A549 (cell line): ENCODE results near the gene CCDC9. TPM values are rescaled to one million over a fixed set of nuclear protein-coding genes. Genes with fewer than 3 reads are reported as not detected.
A peak's percentile ranks its signal among the peaks of the same experiment; 100 is the strongest.

Experiments used
- ATAC-seq, 2 experiments: fragments of 200-7000 bp in 1 of 2; fragments of >200 bp in 1 of 2; cut with Nextera tagmentation in 1 of 2; cut with Tn5 transposase in 1 of 2; 3 replicates each; pipeline versions ENCODE4 v1.8.0 to v1.9.1; 2018 to 2020; ENCODE audit warnings: mild to moderate bottlenecking in 1 of 2, moderate library complexity in 1 of 2
- CTCF ChIA-PET: fragments of 300-600 bp; sonication (Branson Sonifier 250); formaldehyde crosslinking; extraction: SDS; loops from one replicate; lab custom pipeline; 2021; ENCODE audit warnings: antibody characterized with exemption, inconsistent platforms; lab: Yijun Ruan, JAX
- POLR2A ChIA-PET: fragments of 350-600 bp; formaldehyde crosslinking; extraction: SDS; loops from one replicate; lab custom pipeline; 2021; ENCODE audit warnings: antibody characterized with exemption, inconsistent platforms; lab: Yijun Ruan, JAX
- DNase-seq, 2 experiments: peaks; one replicate each; pipeline versions ENCODE4 v3.0.0 to v3.0.0-alpha.2; 2011 to 2016; ENCODE audit warnings: low read depth in 1 of 2, low spot score in 1 of 2
- FAIRE-seq: peaks from 2 replicates; lab custom pipeline; 2011; peaks lifted over from hg19 to GRCh38; lab: Jason Lieb, UNC
- H3K27ac ChIP-seq, 2 experiments: fragments of >200 bp; sonication (Bioruptor Twin); formaldehyde crosslinking; 3 replicates each; pipeline ENCODE4 v1.5.1; 2016 to 2017
- H3K4me1 ChIP-seq: fragments of >200 bp; sonication (Bioruptor Twin); formaldehyde crosslinking; 3 replicates; pipeline ENCODE4 v1.6.1; 2016
- H3K4me2 ChIP-seq: fragments of >200 bp; sonication (Bioruptor Twin); formaldehyde crosslinking; 3 replicates; pipeline ENCODE4 v1.6.1; 2016
- H3K4me3 ChIP-seq: fragments of >200 bp; sonication (Bioruptor Twin); formaldehyde crosslinking; 3 replicates; pipeline ENCODE4 v1.5.1; 2016
- H3K9me3 ChIP-seq: fragments of >200 bp; sonication (Bioruptor Twin); formaldehyde crosslinking; 3 replicates; pipeline ENCODE4 v1.6.1; 2016
- CBX8 ChIP-seq: fragments of 200-600 bp; sonication (generic); IDR thresholded peaks from 2 replicates; pipeline ENCODE4 v1.6.1; 2016
- CEBPB ChIP-seq, 2 experiments: fragments of >200 bp in 1 of 2; sonication (Bioruptor Twin) in 1 of 2; formaldehyde crosslinking in 1 of 2; IDR thresholded peaks; 2 replicates each; pipeline ENCODE4 v1.6.1; 2012 to 2016
- EHF ChIP-seq: fragments of 250-450 bp; sonication (Bioruptor Pico); IDR thresholded peaks from 2 replicates; pipeline ENCODE4 v1.5.0; 2020; ENCODE audit warnings: mild to moderate bottlenecking
- ESRRA ChIP-seq: fragments of 150-350 bp; IDR thresholded peaks from 2 replicates; pipeline ENCODE4 v1.6.1; 2014; ENCODE audit warnings: mild to moderate bottlenecking, low read length, borderline replicate concordance
- FOSL2 ChIP-seq, 2 experiments: fragments of 450-650 bp in 1 of 2; fragments of >200 bp in 1 of 2; sonication (Bioruptor Twin) in 1 of 2; formaldehyde crosslinking; IDR thresholded peaks; 2 replicates each; pipeline versions ENCODE4 v1.5.0 to v1.6.1; 2016 to 2020; ENCODE audit warnings: mild to moderate bottlenecking in 1 of 2, moderate library complexity in 1 of 2
- HOXA7 ChIP-seq: fragments of 250-450 bp; sonication (Bioruptor Pico); IDR thresholded peaks from 2 replicates; pipeline ENCODE4 v1.5.0; 2020; ENCODE audit warnings: mild to moderate bottlenecking, moderate library complexity
- JUN ChIP-seq, 2 experiments: fragments of >200 bp; sonication (Bioruptor Twin); formaldehyde crosslinking; IDR thresholded peaks; 2 replicates in 1 of 2; 3 replicates in 1 of 2; pipeline ENCODE4 v1.6.1; 2016 to 2017
- JUNB ChIP-seq: fragments of >200 bp; sonication (Bioruptor Twin); formaldehyde crosslinking; IDR thresholded peaks from 2 replicates; pipeline ENCODE4 v1.6.1; 2016
- MAFK ChIP-seq: fragments of 450-650 bp; IDR thresholded peaks from 2 replicates; pipeline ENCODE4 v1.6.1; 2014; ENCODE audit not compliant: partially characterized antibody
- MYC ChIP-seq: IDR thresholded peaks from 2 replicates; pipeline ENCODE4 v1.6.1; 2012; ENCODE audit warnings: mild to moderate bottlenecking, inconsistent platforms, low read length, improper control_type of control experiment, borderline replicate concordance
- NPAS2 ChIP-seq: fragments of 250-450 bp; sonication (Bioruptor Pico); IDR thresholded peaks from 2 replicates; pipeline ENCODE4 v1.8.0; 2022; ENCODE audit warnings: mild to moderate bottlenecking, moderate library complexity, borderline replicate concordance
- PBX3 ChIP-seq: IDR thresholded peaks from 2 replicates; pipeline ENCODE4 v1.6.1; 2012
- POLR2A ChIP-seq: IDR thresholded peaks from 2 replicates; pipeline ENCODE4 v1.6.1; 2012; ENCODE audit warnings: mild to moderate bottlenecking, low read length
- POLR2AphosphoS2 ChIP-seq: conservative IDR thresholded peaks from 2 replicates; pipeline ENCODE4 v1.6.1; 2012; ENCODE audit warnings: low read length, improper control_type of control experiment, inconsistent platforms
- RAD21 ChIP-seq, 2 experiments: fragments of >200 bp in 1 of 2; sonication (Bioruptor Twin) in 1 of 2; formaldehyde crosslinking in 1 of 2; IDR thresholded peaks in 1 of 2; conservative IDR thresholded peaks in 1 of 2; 2 replicates in 1 of 2; 3 replicates in 1 of 2; pipeline ENCODE4 v1.6.1; 2012 to 2018; ENCODE audit warnings: inconsistent platforms in 1 of 2
- RCOR1 ChIP-seq: fragments of 150-350 bp; IDR thresholded peaks from 2 replicates; pipeline ENCODE4 v1.6.1; 2014; ENCODE audit warnings: antibody characterized with exemption, low read length, low read depth
- RNF2 ChIP-seq: fragments of 200-600 bp; sonication (generic); IDR thresholded peaks from 2 replicates; pipeline ENCODE4 v1.6.1; 2016; ENCODE audit warnings: low read depth, mild to moderate bottlenecking, antibody characterized with exemption, moderate library complexity, borderline replicate concordance
- TFCP2L1 ChIP-seq: fragments of 250-450 bp; sonication (Bioruptor Pico); IDR thresholded peaks from 2 replicates; pipeline ENCODE4 v1.5.0; 2021; ENCODE audit warnings: mild to moderate bottlenecking
- ZFP36 ChIP-seq: fragments of 450-650 bp; IDR thresholded peaks from 2 replicates; pipeline ENCODE4 v1.6.1; 2014; ENCODE audit warnings: borderline replicate concordance; ENCODE audit not compliant: partially characterized antibody
- WGBS: methylation state at CpG from one replicate; pipeline ENCODE4 v1.1.6; 2017; ENCODE audit errors: missing lambda C conversion rate; 5-methylcytosine and 5-hydroxymethylcytosine counted together
- polyA plus RNA-seq, 4 experiments: library from polyadenylated mRNA; depleted of rRNA in 3 of 4; stranded (reverse); fragments of >200 nt; fragmentation: RNase III in 1 of 4; extraction: RNeasy Plus Mini Kit Qiagen cat#74134 plus additional on column Dnase treatment in 1 of 4; gene quantifications; 2 replicates in 3 of 4; 3 replicates in 1 of 4; pipeline ENCODE4 v1.2.3, GENCODE V29; 2011 to 2017
- TF ChIP-seq, protein P1 (sequence below): fragments of 200-600 bp; sonication (generic); IDR thresholded peaks from 2 replicates; pipeline ENCODE4 v1.6.1; 2016; ENCODE audit warnings: antibody characterized with exemption, mild to moderate bottlenecking, moderate library complexity
- TF ChIP-seq, protein P2 (sequence below): fragments of 450-650 bp; IDR thresholded peaks from 2 replicates; pipeline ENCODE4 v1.6.1; 2014; ENCODE audit warnings: antibody characterized with exemption

The CCDC9 gene
- polyA plus RNA-seq, 2 of the 4 experiments (the other 2 are of a cell fraction) = 9.4 to 24.6 TPM

GRCh38 chr19:47253467-47253881 is 2.9 kb upstream of the CCDC9 start:
- no peak for ATAC-seq
- H3K4me3 ChIP-seq = no peak overlapping the region
- WGBS = 32% methylated on average over 3 of the region's 3 CpGs

GRCh38 chr19:47253970-47254369 is 2.4 kb upstream of the CCDC9 start:
- H3K4me2 ChIP-seq = peak overlapping the region; percentile 45
- no peak for ATAC-seq
- peak overlapping the region; percentile 37 to 74; a peak in 4 of 6 replicates for H3K27ac ChIP-seq
- 93% methylated on average over 5 of the region's 5 CpGs for WGBS
- H3K4me1 ChIP-seq = peaks cover 40% of the 10 kb centered on the region
- no peak for DNase-seq
- TF ChIP-seq RCOR1 (no peak), TFCP2L1 (no peak), ESRRA (no peak), CEBPB (IDR thresholded peaks at IDR 0.05) (no peak), JUNB (no peak)
- no peak overlapping the region for H3K4me3 ChIP-seq
- H3K9me3 ChIP-seq = no peaks in the 10 kb centered on the region
- ChIA-PET CTCF (interaction anchor here (0.5 to 16.0 kb wide), 7 partner anchors 8 to 240 kb away, joined by 3 to 893 read pairs (median 4); no protein-coding TSS in a partner anchor), POLR2A (interaction anchor here (0.9 to 5.8 kb wide), 2 partner anchors 10 to 20 kb away, joined by 3 to 57 read pairs; no protein-coding TSS in a partner anchor)
- FAIRE-seq = no peak

More at GRCh38 chr19:47253467-47253881, 2.9 kb upstream of the CCDC9 start:
- Histone ChIP-seq H3K27ac (peak overlapping the region; percentile 37 to 74; a peak in 5 of 6 replicates), H3K9me3 (no peaks in the 10 kb centered on the region), H3K4me2 (peak overlapping the region; percentile 45), H3K4me1 (peaks cover 35% of the 10 kb centered on the region)
- DNase-seq = peak in 1 of 2 experiments; percentile 68
- no peak for FAIRE-seq
- CTCF ChIA-PET = interaction anchor here (0.6 to 16.0 kb wide), 8 partner anchors 8 to 240 kb away, joined by 3 to 893 read pairs (median 4); no protein-coding TSS in a partner anchor
- POLR2A ChIA-PET = interaction anchor here (0.9 to 5.8 kb wide), 2 partner anchors 10 to 21 kb away, joined by 3 to 57 read pairs; no protein-coding TSS in a partner anchor
- TF ChIP-seq FOSL2 (IDR thresholded peaks at IDR 0.05) (no peak), FOSL2 (CRISPR knock-in tag; IDR thresholded peaks at IDR 0.05) (peak; percentile 80), EHF (no peak)

GRCh38 chr19:47256693-47257410 is 527 bp downstream of the CCDC9 start:
- Histone ChIP-seq H3K27ac (peak overlapping the region; percentile 91 to 92), H3K4me2 (peak overlapping the region; percentile 91; the same call in 1 of the 3 replicates), H3K9me3 (no peaks in the 10 kb centered on the region), H3K4me3 (peak overlapping the region; percentile 61), H3K4me1 (peaks cover 30% of the 10 kb centered on the region)
- FAIRE-seq (peak; percentile 46), ATAC-seq (peak; percentile 71 to 85), DNase-seq (peak; percentile 99 to 100)
- WGBS = 1% methylated on average over 25 of the region's 52 CpGs
- TF ChIP-seq, protein P1, sequence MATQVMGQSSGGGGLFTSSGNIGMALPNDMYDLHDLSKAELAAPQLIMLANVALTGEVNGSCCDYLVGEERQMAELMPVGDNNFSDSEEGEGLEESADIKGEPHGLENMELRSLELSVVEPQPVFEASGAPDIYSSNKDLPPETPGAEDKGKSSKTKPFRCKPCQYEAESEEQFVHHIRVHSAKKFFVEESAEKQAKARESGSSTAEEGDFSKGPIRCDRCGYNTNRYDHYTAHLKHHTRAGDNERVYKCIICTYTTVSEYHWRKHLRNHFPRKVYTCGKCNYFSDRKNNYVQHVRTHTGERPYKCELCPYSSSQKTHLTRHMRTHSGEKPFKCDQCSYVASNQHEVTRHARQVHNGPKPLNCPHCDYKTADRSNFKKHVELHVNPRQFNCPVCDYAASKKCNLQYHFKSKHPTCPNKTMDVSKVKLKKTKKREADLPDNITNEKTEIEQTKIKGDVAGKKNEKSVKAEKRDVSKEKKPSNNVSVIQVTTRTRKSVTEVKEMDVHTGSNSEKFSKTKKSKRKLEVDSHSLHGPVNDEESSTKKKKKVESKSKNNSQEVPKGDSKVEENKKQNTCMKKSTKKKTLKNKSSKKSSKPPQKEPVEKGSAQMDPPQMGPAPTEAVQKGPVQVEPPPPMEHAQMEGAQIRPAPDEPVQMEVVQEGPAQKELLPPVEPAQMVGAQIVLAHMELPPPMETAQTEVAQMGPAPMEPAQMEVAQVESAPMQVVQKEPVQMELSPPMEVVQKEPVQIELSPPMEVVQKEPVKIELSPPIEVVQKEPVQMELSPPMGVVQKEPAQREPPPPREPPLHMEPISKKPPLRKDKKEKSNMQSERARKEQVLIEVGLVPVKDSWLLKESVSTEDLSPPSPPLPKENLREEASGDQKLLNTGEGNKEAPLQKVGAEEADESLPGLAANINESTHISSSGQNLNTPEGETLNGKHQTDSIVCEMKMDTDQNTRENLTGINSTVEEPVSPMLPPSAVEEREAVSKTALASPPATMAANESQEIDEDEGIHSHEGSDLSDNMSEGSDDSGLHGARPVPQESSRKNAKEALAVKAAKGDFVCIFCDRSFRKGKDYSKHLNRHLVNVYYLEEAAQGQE = no peak
- 0 out of 2 replicates have a peak, but pooled peaks have one; percentile 61 for TF ChIP-seq TFCP2L1
- TF ChIP-seq JUNB = no peak
- no peak for TF ChIP-seq POLR2A
- no peak for TF ChIP-seq RCOR1
- TF ChIP-seq CEBPB (IDR thresholded peaks at IDR 0.05) = peak; percentile 36 to 73; a peak in 3 of 4 replicates
- TF ChIP-seq ZFP36 = no peak
- TF ChIP-seq JUN (IDR thresholded peaks at IDR 0.05) = peak in 1 of 2 experiments; percentile 4; a peak in 2 of 5 replicates
- TF ChIP-seq, protein P2, sequence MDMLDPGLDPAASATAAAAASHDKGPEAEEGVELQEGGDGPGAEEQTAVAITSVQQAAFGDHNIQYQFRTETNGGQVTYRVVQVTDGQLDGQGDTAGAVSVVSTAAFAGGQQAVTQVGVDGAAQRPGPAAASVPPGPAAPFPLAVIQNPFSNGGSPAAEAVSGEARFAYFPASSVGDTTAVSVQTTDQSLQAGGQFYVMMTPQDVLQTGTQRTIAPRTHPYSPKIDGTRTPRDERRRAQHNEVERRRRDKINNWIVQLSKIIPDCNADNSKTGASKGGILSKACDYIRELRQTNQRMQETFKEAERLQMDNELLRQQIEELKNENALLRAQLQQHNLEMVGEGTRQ = no peak
- no peak for TF ChIP-seq POLR2AphosphoS2
- no peak for TF ChIP-seq CBX8
- TF ChIP-seq MYC = peak; percentile 24; the same call in 1 of the 2 replicates
- TF ChIP-seq PBX3 = 0 out of 2 replicates have a peak, but pooled peaks have one; percentile 45
- TF ChIP-seq RNF2 = no peak
- no peak for TF ChIP-seq NPAS2 (CRISPR knock-in tag)
- TF ChIP-seq HOXA7 (CRISPR knock-in tag) = no peak
- no peak for TF ChIP-seq RAD21 (conservative IDR thresholded peaks at IDR 0.05 in 1 of 2, IDR thresholded peaks at IDR 0.05 in 1 of 2)
- TF ChIP-seq MAFK = peak; percentile 12
- POLR2A ChIA-PET = interaction anchor here (0.5 to 5.8 kb wide), 27 partner anchors 9 to 1747 kb away, joined by 3 to 77 read pairs (median 4); partner anchors contain the start of genes DHX34, EHD2, INAFM1 and IRF2BP1
- CTCF ChIA-PET = interaction anchor here (0.8 to 16.0 kb wide), 13 partner anchors 10 to 135 kb away, joined by 3 to 893 read pairs (median 5); no protein-coding TSS in a partner anchor
